Caco-2 (cell line): ENCODE measurements around the gene HCST. TPM values are rescaled to one million over a fixed set of nuclear protein-coding genes. Genes with fewer than 3 reads are reported as not detected.

ENCODE experiments used
- BruUV-seq: library from RNA; stranded (reverse); fragments of 400-500 nt; replicated peaks from 2 replicates; lab custom pipeline; 2021; lab: Mats Ljungman, UMichigan
- CTCF ChIA-PET: fragments of 300-600 bp; sonication (Branson Sonifier 250); formaldehyde crosslinking; loops from one replicate; lab custom pipeline; 2022; ENCODE audit warnings: antibody characterized with exemption; lab: Charles Lee
- POLR2A ChIA-PET: fragments of 300-600 bp; sonication (Branson Sonifier 250); formaldehyde crosslinking; loops from one replicate; lab custom pipeline; 2022; ENCODE audit warnings: antibody characterized with exemption; lab: Charles Lee
- DNase-seq, 2 experiments: peaks; one replicate each; pipeline versions ENCODE4 v3.0.0 to v3.0.0-alpha.2; 2020 to 2022
- H3K27me3 ChIP-seq: replicated peaks from 2 replicates; pipeline ENCODE4 v1.6.0; 2011; ENCODE audit warnings: low read length; ENCODE audit not compliant: control insufficient read depth, insufficient read depth
- H3K36me3 ChIP-seq: 2 replicates; pipeline ENCODE4 v1.5.1; 2011; ENCODE audit warnings: low read length; ENCODE audit not compliant: control insufficient read depth, insufficient read depth
- H3K4me1 ChIP-seq: fragments of 250-450 bp; sonication (Bioruptor Pico); 2 replicates; pipeline ENCODE4 v1.5.1; 2020; ENCODE audit warnings: mild to moderate bottlenecking
- H3K4me3 ChIP-seq: 2 replicates; pipeline ENCODE4 v1.5.1; 2011; ENCODE audit warnings: low read depth, mild to moderate bottlenecking, control low read depth, low read length
- H3K9me3 ChIP-seq: fragments of 250-450 bp; sonication (Bioruptor Pico); 2 replicates; pipeline ENCODE4 v1.5.1; 2020; ENCODE audit warnings: mild to moderate bottlenecking, moderate library complexity
- H3K27ac Mint-ChIP-seq: one replicate; pipeline ENCODE4 v1.8.0; 2022; ENCODE audit warnings: mixed read lengths; ENCODE audit not compliant: unreplicated experiment
- H3K27me3 Mint-ChIP-seq: one replicate; pipeline ENCODE4 v1.8.0; 2022; ENCODE audit warnings: mixed read lengths; ENCODE audit not compliant: insufficient read depth, unreplicated experiment
- H3K36me3 Mint-ChIP-seq: one replicate; pipeline ENCODE4 v1.8.0; 2022; ENCODE audit warnings: mild to moderate bottlenecking, mixed read lengths; ENCODE audit not compliant: insufficient read depth, unreplicated experiment
- H3K4me1 Mint-ChIP-seq: one replicate; pipeline ENCODE4 v1.8.0; 2022; ENCODE audit warnings: low read depth, mixed read lengths; ENCODE audit not compliant: unreplicated experiment
- H3K4me3 Mint-ChIP-seq: one replicate; pipeline ENCODE4 v1.8.0; 2022; ENCODE audit warnings: mild to moderate bottlenecking, moderate library complexity, mixed read lengths; ENCODE audit not compliant: unreplicated experiment
- H3K9me3 Mint-ChIP-seq: one replicate; pipeline ENCODE4 v1.8.0; 2022; ENCODE audit warnings: mixed read lengths; ENCODE audit not compliant: unreplicated experiment
- CTCF ChIP-seq, 2 experiments: fragments of 200-600 bp in 1 of 2; IDR thresholded peaks; 1 replicate in 1 of 2; 2 replicates in 1 of 2; pipeline versions ENCODE4 v1.5.1 to v1.8.0; 2011 to 2022; ENCODE audit warnings: antibody characterized with exemption in 1 of 2, control low read depth in 1 of 2, inconsistent platforms in 1 of 2, low read depth in 1 of 2, low read length in 1 of 2, mild to moderate bottlenecking in 1 of 2, moderate library complexity in 1 of 2; ENCODE audit not compliant: insufficient read depth in 1 of 2, severe bottlenecking in 1 of 2, unreplicated experiment in 1 of 2
- intact Hi-C: fragments of 100-400 bp; cut with micrococcal nuclease; formaldehyde crosslinking; loops from one replicate; pipeline ENCODE4 v1.10.0; 2022; ENCODE audit not compliant: unreplicated experiment
- total RNA-seq: library from RNA; stranded (reverse); gene quantifications from 2 replicates; pipeline ENCODE4 v1.2.3, GENCODE V29; 2022

Gene HCST
- total RNA-seq, 1 experiment from 2014 or later: not detected

GRCh38 chr19:35856546-35857149 is 45.7 kb upstream of the HCST start, which contains the start of gene KIRREL2:
Gene KIRREL2, plus strand, starts transcription at chr19:35856911. Its CDS starts 209 bp downstream, at chr19:35857120.
- H3K9me3 Mint-ChIP-seq: no peaks in the 10 kb centered on the region
- H3K27me3 ChIP-seq: no peaks in the 10 kb centered on the region; the same call in 1 of the 2 replicates
- no peaks in the 10 kb centered on the region for H3K36me3 ChIP-seq
- CTCF ChIA-PET: interaction anchor here (0.8 kb wide), 2 partner anchors 74 to 271 kb away, joined by 3 to 4 read pairs; no protein-coding TSS in a partner anchor
- H3K4me3 Mint-ChIP-seq: peak within 1 kb of the TSS; percentile 56
- intact Hi-C loops: no loop called here
- H3K4me1 Mint-ChIP-seq: peaks cover 15% of the 10 kb centered on the region
- H3K4me3 ChIP-seq: peak within 1 kb of the TSS; percentile 38
- no peaks in the 10 kb centered on the region for H3K9me3 ChIP-seq
- POLR2A ChIA-PET: no interaction called here
- TF ChIP-seq CTCF (IDR thresholded peaks at IDR 0.05; ENCODE audit: insufficient read depth in 1 of 2, low read depth in 1 of 2, low read length in 1 of 2, severe bottlenecking in 1 of 2, unreplicated experiment in 1 of 2): no peak
- no TSS peak for BruUV-seq
- peaks cover 9% of the 10 kb centered on the region for H3K36me3 Mint-ChIP-seq
- H3K27ac Mint-ChIP-seq: no peak within 1 kb of the TSS
- H3K4me1 ChIP-seq: peaks cover 16% of the 10 kb centered on the region
- DNase-seq: peak in 1 of 2 experiments; percentile 25
- H3K27me3 Mint-ChIP-seq: peaks cover 22% of the 10 kb centered on the region

GRCh38 chr19:35858311-35858710 is 44.0 kb upstream of the HCST start:
- Mint-ChIP-seq H3K36me3 (peaks cover 7% of the 10 kb centered on the region), H3K27me3 (peaks cover 9% of the 10 kb centered on the region), H3K4me1 (peaks cover 15% of the 10 kb centered on the region), H3K4me3 (no peak overlapping the region), H3K9me3 (no peaks in the 10 kb centered on the region), H3K27ac (no peak overlapping the region)
- no TSS peak for BruUV-seq
- no peaks in the 10 kb centered on the region; the same call in 1 of the 2 replicates for H3K27me3 ChIP-seq
- ChIA-PET CTCF (no interaction called here), POLR2A (no interaction called here)
- DNase-seq: no peak
- peaks cover 17% of the 10 kb centered on the region for H3K4me1 ChIP-seq
- TF ChIP-seq CTCF (IDR thresholded peaks at IDR 0.05; ENCODE audit: insufficient read depth in 1 of 2, low read depth in 1 of 2, low read length in 1 of 2, severe bottlenecking in 1 of 2, unreplicated experiment in 1 of 2): no peak
- no peaks in the 10 kb centered on the region for H3K9me3 ChIP-seq
- no peaks in the 10 kb centered on the region for H3K36me3 ChIP-seq
- intact Hi-C loops: no loop called here
- H3K4me3 ChIP-seq: no peak overlapping the region

GRCh38 chr19:35859414-35859813 is 42.9 kb upstream of the HCST start:
- Histone ChIP-seq H3K4me1 (peaks cover 17% of the 10 kb centered on the region), H3K4me3 (no peak overlapping the region), H3K27me3 (no peaks in the 10 kb centered on the region; the same call in 1 of the 2 replicates), H3K36me3 (no peaks in the 10 kb centered on the region), H3K9me3 (no peaks in the 10 kb centered on the region)
- intact Hi-C loops: no loop called here
- no peak for DNase-seq
- H3K4me3 Mint-ChIP-seq: no peak overlapping the region
- no peak overlapping the region for H3K27ac Mint-ChIP-seq
- CTCF ChIA-PET: interaction anchor here (0.6 kb wide), 2 partner anchors 50 to 83 kb away, joined by 6 to 10 read pairs; no protein-coding TSS in a partner anchor
- no TSS peak for BruUV-seq
- H3K9me3 Mint-ChIP-seq: no peaks in the 10 kb centered on the region
- H3K27me3 Mint-ChIP-seq: peaks cover 9% of the 10 kb centered on the region
- TF ChIP-seq CTCF (IDR thresholded peaks at IDR 0.05; ENCODE audit: insufficient read depth in 1 of 2, low read depth in 1 of 2, low read length in 1 of 2, severe bottlenecking in 1 of 2, unreplicated experiment in 1 of 2): no peak
- POLR2A ChIA-PET: no interaction called here
- H3K36me3 Mint-ChIP-seq: peaks cover 7% of the 10 kb centered on the region
- peaks cover 14% of the 10 kb centered on the region for H3K4me1 Mint-ChIP-seq
